CD4-positive, CD25-positive, alpha-beta regulatory T cell (primary cell): Measurements from ENCODE around the gene CCL4. TPM values are rescaled to one million over a fixed set of nuclear protein-coding genes. Genes with fewer than 3 reads are reported as not detected.
"Not testable (repeated sequence)": the region's sequence is repeated elsewhere in the genome, so short reads cannot be mapped to it uniquely, and the experiment has no call there.

Experiments
- ATAC-seq, 2 donors: fragments of 150-1000 bp; cut with Tn5 transposase; one replicate each; pipeline ENCODE4 v1.10.0; 2021; ENCODE audit warnings: low read depth in 2 of 2, moderate number of reproducible peaks in 2 of 2, moderate library complexity in 1 of 2
- DNase-seq, 3 donors: peaks; one replicate each; pipeline versions ENCODE4 v3.0.0 to v3.0.0-alpha.2; 2012 to 2022; ENCODE audit warnings: mixed read lengths in 1 of 3
- H3K27ac ChIP-seq: one replicate; pipeline ENCODE4 v1.7.0; 2013; ENCODE audit warnings: mild to moderate bottlenecking, low read length; ENCODE audit not compliant: insufficient read depth, poor library complexity, severe bottlenecking
- H3K27me3 ChIP-seq: one replicate; pipeline ENCODE4 v1.7.0; 2013; ENCODE audit warnings: low read length; ENCODE audit not compliant: control insufficient read depth, insufficient read depth
- H3K36me3 ChIP-seq: one replicate; pipeline ENCODE4 v1.7.0; 2013; ENCODE audit warnings: mild to moderate bottlenecking, low read length, moderate library complexity; ENCODE audit not compliant: control insufficient read depth, insufficient read depth
- H3K4me1 ChIP-seq: 2 replicates; pipeline ENCODE4 v1.7.0; 2013; ENCODE audit warnings: mild to moderate bottlenecking, low read length; ENCODE audit not compliant: insufficient read depth, control insufficient read depth, poor library complexity, severe bottlenecking
- H3K4me3 ChIP-seq: one replicate; pipeline ENCODE4 v1.7.0; 2013; ENCODE audit warnings: low read depth, mild to moderate bottlenecking, low read length, moderate library complexity
- H3K9me3 ChIP-seq, 2 experiments: 1 replicate in 1 of 2; 2 replicates in 1 of 2; pipeline ENCODE4 v1.7.0; 2013; ENCODE audit warnings: low read length in 2 of 2, mild to moderate bottlenecking in 1 of 2, moderate library complexity in 1 of 2; ENCODE audit not compliant: control insufficient read depth in 2 of 2
- H3K27ac Mint-ChIP-seq, 3 donors: one replicate each; pipeline ENCODE4 v1.8.0; 2020 to 2022; ENCODE audit warnings: mild to moderate bottlenecking in 3 of 3, mixed read lengths in 3 of 3, moderate library complexity in 2 of 3
- H3K27me3 Mint-ChIP-seq: one replicate; pipeline ENCODE4 v1.8.0; 2022; ENCODE audit warnings: mild to moderate bottlenecking, mixed read lengths
- H3K36me3 Mint-ChIP-seq: one replicate; pipeline ENCODE4 v1.8.0; 2020; ENCODE audit warnings: mixed read lengths
- H3K4me1 Mint-ChIP-seq, 4 donors: one replicate each; pipeline ENCODE4 v1.8.0; 2020 to 2022; ENCODE audit warnings: mixed read lengths in 4 of 4, mild to moderate bottlenecking in 1 of 4
- H3K4me3 Mint-ChIP-seq, 4 donors: one replicate each; pipeline ENCODE4 v1.8.0; 2020 to 2022; ENCODE audit warnings: mild to moderate bottlenecking in 4 of 4, mixed read lengths in 4 of 4, moderate library complexity in 3 of 4
- H3K9me3 Mint-ChIP-seq, 7 donors: one replicate each; pipeline ENCODE4 v1.8.0; 2020 to 2022; ENCODE audit warnings: mixed read lengths in 7 of 7, mild to moderate bottlenecking in 3 of 7, moderate library complexity in 2 of 7
- polyA plus RNA-seq, 4 donors: library from polyadenylated mRNA; unstranded; fragments of 300-500 nt; fragmentation: Illumina TruSeq; gene quantifications; one replicate each; pipeline ENCODE4 v1.2.3, GENCODE V29; 2021
- total RNA-seq: library from RNA; stranded (reverse); gene quantifications from one replicate; pipeline ENCODE4 v1.2.3, GENCODE V29; 2022

CCL4 gene
- total and polyA plus RNA-seq, 5 donors from 2014 or later: 0.49 to 1.2 (median 0.59) TPM; not detected in 2

DNA sequence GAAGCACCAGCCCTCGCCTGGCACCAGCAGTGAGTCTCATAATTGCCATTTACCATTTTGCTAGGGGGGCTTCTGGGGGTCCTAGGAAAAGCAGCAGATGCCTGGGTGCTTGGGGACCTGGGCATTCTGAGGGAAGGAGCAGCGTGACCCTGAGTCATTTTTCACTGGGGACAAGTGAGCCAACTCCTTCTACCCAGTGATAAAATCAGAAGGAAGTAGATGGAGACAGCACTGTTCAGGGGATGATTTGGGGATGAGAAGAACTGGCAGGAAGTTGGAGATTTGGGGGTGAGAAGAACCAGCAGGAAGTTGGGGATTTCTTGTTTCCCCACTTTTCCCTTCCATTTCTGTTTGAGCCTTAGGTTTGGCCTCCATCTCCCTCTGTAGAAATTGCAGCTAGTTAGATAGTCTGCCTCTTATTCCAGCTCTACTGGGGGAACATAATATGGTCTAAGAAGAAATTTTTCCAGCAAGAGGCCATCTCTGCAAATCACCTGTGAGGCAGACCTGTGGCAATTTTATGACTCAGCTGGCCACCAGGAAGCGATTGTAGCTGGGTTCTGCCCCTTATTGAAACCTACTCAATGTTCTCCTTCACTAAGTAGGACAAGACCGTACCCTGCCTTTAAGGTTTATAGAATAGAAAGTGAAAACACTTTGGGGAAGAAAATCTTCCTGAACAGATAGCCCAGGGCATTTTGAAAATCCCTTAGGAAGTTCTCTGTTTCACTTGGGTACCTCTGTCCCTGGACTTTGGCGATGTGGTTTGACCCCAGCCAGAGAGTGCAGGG lies 21.8 kb upstream of the CCL4 start:
- not testable (repeated sequence) for H3K4me1 ChIP-seq, ATAC-seq, H3K27me3 ChIP-seq, H3K4me3 ChIP-seq, DNase-seq, H3K9me3 Mint-ChIP-seq, H3K27ac ChIP-seq, H3K36me3 Mint-ChIP-seq, H3K36me3 ChIP-seq, H3K9me3 ChIP-seq
- Mint-ChIP-seq H3K4me3 (peak overlapping the region in 2 of 4 donors; percentile 21 to 31), H3K27me3 (peaks cover 30% of the 10 kb centered on the region), H3K4me1 (peaks cover 0 to 15% (median 6%) of the 10 kb centered on the region in 4 donors), H3K27ac (peak overlapping the region in 1 of 3 donors; percentile 63)

DNA sequence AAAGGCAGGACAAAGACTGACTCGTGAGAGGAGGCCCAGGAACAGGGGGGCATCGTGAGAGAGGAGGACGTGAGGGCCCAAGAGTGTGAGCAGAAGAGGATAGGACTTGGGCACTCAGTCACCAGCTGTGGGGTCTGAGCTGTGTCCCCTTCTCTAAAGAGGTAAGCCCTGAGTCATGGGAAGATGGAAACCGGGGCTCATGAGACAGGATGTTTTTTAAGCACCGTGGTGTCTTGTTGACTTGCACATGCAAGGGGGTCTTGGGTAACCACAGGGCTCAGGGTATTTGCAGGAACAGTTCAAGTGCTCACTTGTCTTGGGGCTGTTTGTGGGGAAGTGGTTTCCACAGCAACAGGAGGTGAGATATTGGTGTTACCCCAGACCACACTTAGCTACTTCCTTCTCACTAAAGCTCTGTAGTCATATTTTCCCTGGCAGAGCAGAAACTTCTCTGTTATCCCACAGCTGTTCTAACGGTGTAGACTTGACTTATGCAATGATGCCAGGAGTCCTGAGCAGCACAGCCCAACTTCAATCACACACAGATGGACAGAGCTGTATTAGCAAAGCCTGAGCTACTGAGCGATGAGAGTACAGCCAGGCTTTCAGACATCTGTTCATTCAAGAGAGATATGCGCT lies 21.0 kb upstream of the CCL4 start:
- H3K27me3 Mint-ChIP-seq: peaks cover 30% of the 10 kb centered on the region
- ATAC-seq: peak; percentile 46 to 50
- not testable (repeated sequence) for H3K9me3 ChIP-seq, H3K4me3 Mint-ChIP-seq, H3K4me3 ChIP-seq, H3K27ac ChIP-seq, H3K9me3 Mint-ChIP-seq, H3K4me1 ChIP-seq, H3K36me3 Mint-ChIP-seq, H3K27me3 ChIP-seq, H3K36me3 ChIP-seq
- peak in 1 of 3 donors; percentile 46 for DNase-seq
- peaks cover 0 to 15% (median 6%) of the 10 kb centered on the region in 4 donors for H3K4me1 Mint-ChIP-seq
- peak overlapping the region in 1 of 3 donors; percentile 63 for H3K27ac Mint-ChIP-seq

DNA sequence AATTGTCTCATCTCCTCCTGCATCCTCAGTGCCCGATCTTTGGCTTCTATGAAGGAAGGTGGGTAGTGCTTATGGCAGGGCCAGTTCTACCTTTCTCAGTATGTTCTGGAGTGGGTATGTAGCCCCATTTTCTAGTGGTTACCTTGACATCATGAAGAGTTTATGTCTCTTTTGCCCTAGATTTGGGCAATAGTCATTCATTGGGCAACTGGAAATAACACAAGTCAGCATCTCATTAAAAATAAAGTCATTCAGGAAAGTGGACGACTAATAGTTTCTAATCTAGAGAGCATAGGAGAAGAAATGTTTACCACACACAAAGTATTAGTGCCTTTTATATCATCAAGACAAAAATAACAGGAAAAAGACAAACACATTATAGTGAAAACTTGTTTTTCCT lies 19.9 kb upstream of the CCL4 start:
- ATAC-seq, H3K4me3 ChIP-seq, H3K9me3 Mint-ChIP-seq, H3K27ac Mint-ChIP-seq, H3K36me3 ChIP-seq, H3K27ac ChIP-seq, H3K4me1 ChIP-seq, DNase-seq, H3K36me3 Mint-ChIP-seq, H3K9me3 ChIP-seq, H3K27me3 ChIP-seq, H3K4me3 Mint-ChIP-seq: not testable (repeated sequence)
- Mint-ChIP-seq H3K27me3 (peaks cover 26% of the 10 kb centered on the region), H3K4me1 (peaks cover 0 to 15% (median 6%) of the 10 kb centered on the region in 4 donors)

DNA sequence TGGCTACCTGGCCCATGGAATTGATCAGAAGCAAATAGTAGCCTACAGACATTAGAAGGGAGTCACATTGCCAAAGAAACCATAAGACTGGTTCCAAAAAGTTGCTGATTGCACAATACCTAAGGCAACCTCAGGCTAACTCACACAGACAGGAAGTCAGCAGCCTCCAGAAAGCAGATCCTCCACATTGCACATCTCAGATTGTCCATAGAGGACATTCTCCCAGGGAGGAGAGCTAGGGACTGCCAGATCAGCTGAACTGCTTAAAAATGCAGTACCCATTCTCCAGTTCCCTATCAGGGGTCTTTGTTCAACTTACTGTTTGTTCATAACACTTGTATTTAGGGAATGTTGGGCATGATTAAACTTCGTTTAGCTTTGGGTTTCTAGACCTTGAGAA lies 17.9 kb upstream of the CCL4 start:
- Histone ChIP-seq H3K4me3 (no peak overlapping the region), H3K27ac (no peak overlapping the region), H3K9me3 (no peaks in the 10 kb centered on the region), H3K4me1 (no peaks in the 10 kb centered on the region), H3K27me3 (no peaks in the 10 kb centered on the region), H3K36me3 (no peaks in the 10 kb centered on the region)
- Mint-ChIP-seq H3K27me3 (peaks cover 20% of the 10 kb centered on the region), H3K36me3 (no peaks in the 10 kb centered on the region), H3K9me3 (no peaks in the 10 kb centered on the region), H3K4me3 (no peak overlapping the region), H3K4me1 (peaks cover 0 to 15% (median 6%) of the 10 kb centered on the region in 4 donors), H3K27ac (no peak overlapping the region)
- no peak for ATAC-seq
- DNase-seq: no peak

DNA sequence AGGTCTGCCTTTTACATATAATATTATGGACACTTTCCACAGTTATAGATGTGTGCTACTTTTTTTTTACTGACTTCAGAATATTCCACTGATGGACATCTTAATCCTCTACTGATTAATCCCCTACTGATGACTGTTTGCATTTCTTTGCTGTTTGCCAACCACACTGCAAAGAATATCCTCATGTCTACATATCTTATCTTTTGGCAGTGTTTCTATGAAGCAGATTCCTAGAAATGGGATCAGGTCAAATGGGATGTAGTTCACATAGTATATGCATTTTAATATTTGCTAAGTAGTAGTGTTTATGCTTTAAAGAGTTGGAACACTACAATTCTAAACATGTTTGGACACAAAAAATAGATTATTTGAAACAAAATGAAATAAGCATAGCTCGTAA lies 16.8 kb upstream of the CCL4 start:
- no peaks in the 10 kb centered on the region for H3K36me3 Mint-ChIP-seq
- H3K27ac Mint-ChIP-seq: no peak overlapping the region
- H3K27me3 Mint-ChIP-seq: peaks cover 20% of the 10 kb centered on the region
- no peaks in the 10 kb centered on the region for H3K9me3 Mint-ChIP-seq
- Histone ChIP-seq H3K9me3 (no peaks in the 10 kb centered on the region), H3K4me3 (no peak overlapping the region), H3K36me3 (no peaks in the 10 kb centered on the region), H3K27me3 (no peaks in the 10 kb centered on the region), H3K4me1 (no peaks in the 10 kb centered on the region), H3K27ac (no peak overlapping the region)
- H3K4me1 Mint-ChIP-seq: peaks cover 0 to 15% (median 6%) of the 10 kb centered on the region in 4 donors
- H3K4me3 Mint-ChIP-seq: no peak overlapping the region
- ATAC-seq (no peak), DNase-seq (no peak)

DNA sequence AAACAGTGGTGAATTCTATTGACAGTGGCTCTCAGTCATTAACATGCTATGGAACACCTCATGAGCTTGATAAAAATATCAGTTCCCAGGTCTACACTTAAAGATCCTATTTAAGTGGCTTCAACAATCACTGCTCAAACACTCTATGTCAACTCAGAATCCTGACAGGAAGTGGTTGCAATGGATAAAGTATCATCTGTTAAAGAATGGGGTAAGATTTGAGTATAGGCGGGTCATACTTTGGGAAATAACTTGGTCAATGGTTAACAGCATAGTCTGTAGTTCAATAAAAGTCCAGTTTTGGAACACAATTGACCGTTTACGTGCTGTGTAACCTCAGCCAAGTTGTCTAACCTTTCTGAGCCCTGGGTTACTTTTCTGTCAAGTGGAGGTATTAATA lies 16.2 kb upstream of the CCL4 start:
- H3K36me3 ChIP-seq, H3K4me3 Mint-ChIP-seq, H3K27ac ChIP-seq, H3K9me3 Mint-ChIP-seq, DNase-seq, ATAC-seq, H3K4me3 ChIP-seq, H3K9me3 ChIP-seq, H3K27me3 ChIP-seq, H3K36me3 Mint-ChIP-seq, H3K27ac Mint-ChIP-seq, H3K4me1 ChIP-seq: not testable (repeated sequence)
- Mint-ChIP-seq H3K27me3 (peaks cover 17% of the 10 kb centered on the region), H3K4me1 (peaks cover 0 to 13% (median 4%) of the 10 kb centered on the region in 4 donors)

DNA sequence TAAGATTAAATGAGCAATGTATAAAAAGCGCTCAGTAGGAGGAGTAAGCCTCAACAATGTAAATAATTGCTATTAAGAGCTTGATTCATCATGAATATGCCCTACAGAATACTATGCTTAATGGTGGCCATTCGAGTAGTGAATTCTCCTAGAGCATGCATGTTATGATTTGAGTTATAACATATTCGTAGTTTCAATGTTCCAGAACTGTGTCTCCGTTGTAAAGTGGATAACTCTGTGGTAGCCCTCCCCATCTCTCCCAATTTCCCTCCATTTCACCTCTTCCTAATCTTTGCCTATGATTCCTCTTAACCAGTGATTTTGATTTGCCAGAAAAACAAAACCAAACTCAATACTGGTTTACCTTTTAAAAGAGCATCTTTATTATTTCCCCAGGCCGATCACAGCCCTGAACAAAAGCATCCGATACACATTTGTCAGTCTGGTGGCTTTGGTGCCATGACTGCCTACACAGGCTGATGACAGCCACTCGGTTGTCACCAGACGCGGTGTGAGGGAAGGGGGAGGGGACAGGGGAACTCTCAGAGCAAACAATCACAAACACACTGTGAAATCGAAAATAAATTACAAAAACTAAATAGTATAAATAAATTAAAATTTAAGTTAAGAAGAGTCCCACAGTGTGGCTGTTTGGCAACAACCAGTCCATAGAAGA lies 15.6 kb upstream of the CCL4 start:
- not testable (repeated sequence) for H3K4me1 ChIP-seq, H3K27ac ChIP-seq, H3K4me3 ChIP-seq, H3K27me3 ChIP-seq, H3K9me3 Mint-ChIP-seq, ATAC-seq, H3K4me1 Mint-ChIP-seq, DNase-seq, H3K36me3 ChIP-seq, H3K9me3 ChIP-seq, H3K36me3 Mint-ChIP-seq, H3K4me3 Mint-ChIP-seq
- peaks cover 13% of the 10 kb centered on the region for H3K27me3 Mint-ChIP-seq
- H3K27ac Mint-ChIP-seq: peak overlapping the region in 1 of 3 donors; percentile 22
